HG03575 (cell line): ENCODE data around the gene IFITM5.

Experiments
- ATAC-seq: cut with Tn5 transposase; IDR thresholded peaks from one replicate; pipeline ENCODE4 v1.9.1; 2021; ENCODE audit not compliant: unreplicated experiment, insufficient number of reproducible peaks, low FRiP score; ENCODE audit errors: extremely low read depth

The IFITM5 gene

DNA sequence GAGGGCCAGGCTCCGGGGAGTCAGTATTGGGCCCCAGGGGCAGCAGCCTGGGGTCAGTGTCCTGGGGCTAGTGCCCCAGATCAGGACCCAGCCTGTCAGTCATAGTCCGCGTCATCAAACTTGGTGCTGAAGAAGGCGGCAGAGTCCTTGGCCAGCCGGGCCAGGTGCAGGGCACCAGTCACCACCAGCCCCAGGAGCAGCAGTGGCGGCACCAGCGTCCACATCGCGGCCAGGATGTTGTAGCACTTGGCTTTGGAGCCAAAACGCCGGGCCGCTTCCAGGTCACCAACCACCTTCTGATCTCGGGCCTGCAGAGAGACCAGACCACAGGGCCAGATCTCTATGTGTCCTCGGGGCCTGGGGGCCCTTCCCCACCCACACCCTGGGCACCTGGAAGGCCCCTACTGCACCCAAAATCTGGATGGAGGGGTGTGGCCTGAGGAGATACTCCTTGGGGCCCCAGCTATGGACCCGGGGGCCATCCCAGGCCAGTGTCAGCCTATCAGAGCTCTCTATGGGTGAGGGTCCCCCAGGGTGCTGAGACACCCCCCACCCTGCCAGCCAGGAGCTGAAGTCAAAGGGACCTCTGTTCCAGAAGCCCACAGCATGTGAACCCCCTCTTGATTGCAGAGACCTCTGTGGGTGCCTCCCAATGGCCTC lies 790 bp downstream of the IFITM5 start:
- ATAC-seq = no peak

DNA sequence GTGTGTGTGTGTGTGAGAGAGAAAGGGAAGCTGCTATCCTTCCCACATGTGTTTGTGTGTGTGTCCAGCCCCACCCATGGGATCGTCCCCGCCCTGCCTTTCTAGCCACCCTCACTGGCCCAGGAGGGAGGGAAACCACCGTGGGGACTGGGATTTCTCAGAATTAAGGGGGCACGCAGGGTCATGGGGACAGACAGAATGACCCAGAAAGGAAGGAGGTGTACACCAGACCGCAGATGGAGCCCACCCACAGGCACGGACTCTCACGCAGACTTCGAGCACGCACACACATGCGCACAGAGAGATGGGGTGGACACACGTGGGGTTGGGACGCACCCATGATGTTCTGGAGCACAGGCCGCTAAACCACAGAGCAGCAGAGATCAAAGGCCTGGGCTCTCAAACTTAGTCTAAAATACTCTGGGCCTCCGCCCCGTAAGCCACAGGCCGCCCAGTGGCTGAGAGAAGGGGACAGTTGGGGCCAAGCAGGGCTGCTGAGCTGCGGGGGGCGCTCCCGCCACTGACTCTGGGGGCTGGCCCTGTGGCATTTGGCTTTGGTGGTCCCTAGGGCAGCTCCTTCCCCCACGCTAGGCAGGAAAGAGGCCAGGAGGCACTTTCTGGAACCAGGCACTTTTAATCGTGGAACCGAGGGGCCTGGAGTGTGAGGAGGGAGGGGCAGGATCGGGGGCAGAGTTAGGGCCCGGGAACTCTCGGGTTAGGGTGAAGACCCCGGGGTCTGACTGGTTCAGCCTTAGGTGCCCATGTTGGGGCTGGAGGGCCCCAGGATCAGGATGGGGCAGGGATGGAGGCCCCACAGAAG lies 1.5 kb downstream of the IFITM5 start:
- no peak for ATAC-seq

DNA sequence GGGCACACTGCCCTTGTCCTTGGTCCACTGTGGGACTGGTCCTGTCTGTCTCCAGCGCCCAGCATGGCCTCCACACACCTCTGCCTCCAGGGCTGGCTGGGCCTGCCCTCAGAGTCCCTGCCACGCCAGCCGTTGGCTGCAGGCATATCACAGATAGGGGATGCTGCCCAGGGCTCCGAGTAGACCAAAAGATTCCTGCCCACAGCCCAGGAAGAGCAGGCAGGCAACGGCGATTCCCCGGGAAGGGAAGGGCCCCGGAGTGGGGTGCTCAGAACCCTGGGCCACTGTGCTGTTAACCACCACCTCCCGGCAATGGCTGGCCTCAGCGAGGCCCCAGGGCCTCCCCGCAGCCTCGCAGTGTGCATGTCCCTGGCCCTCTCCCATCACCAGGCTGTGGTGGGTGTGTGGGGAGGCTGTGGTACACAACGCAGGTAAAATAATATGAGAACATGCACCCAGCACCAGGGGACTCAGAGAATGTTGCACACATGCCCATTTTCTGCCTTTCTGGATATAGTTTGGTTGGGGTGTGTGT lies 2.2 kb downstream of the IFITM5 start:
- no peak for ATAC-seq

DNA sequence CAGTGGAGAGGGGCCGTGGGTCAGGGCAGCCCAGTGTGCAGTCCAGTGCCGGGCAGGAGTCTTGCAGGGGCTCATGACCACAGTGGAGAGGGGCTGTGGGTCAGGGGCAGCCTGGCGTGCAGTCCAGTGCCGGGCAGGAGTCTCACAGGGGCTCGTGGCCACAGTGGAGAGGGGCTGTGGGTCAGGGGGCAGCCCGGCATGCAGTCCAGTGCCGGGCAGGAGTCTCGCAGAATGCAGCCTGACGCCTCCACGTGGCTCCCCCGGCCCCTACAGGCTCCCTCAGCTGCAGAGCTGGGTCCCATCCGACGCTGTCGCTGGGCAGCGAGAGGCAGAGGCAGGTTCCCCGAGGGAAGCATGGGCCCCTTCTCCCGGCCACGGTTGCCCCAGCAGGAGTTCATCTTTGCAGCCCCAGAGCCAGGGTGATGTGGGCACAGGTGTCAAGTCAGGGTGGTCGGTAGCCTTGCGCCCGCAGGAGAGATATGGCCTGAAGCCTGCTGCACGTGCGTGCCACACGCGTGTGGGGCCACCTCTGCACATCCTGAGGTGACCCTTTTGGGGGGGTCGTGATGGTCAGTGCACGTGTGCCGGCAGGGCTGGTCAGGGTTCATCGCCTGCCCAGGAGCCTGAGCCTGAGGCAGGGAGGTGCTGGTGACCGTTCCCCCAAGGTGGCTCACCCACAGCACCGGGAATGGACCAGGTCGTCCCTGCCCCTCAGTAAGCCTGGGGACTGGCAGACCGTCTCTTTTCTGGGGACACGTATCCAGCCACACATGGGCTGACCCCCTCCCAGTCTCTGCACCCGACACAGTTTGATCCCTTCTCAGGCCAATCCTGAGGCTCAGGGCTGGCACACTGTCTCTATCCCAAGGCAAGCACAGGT lies 2.9 kb downstream of the IFITM5 start:
- no peak for ATAC-seq

DNA sequence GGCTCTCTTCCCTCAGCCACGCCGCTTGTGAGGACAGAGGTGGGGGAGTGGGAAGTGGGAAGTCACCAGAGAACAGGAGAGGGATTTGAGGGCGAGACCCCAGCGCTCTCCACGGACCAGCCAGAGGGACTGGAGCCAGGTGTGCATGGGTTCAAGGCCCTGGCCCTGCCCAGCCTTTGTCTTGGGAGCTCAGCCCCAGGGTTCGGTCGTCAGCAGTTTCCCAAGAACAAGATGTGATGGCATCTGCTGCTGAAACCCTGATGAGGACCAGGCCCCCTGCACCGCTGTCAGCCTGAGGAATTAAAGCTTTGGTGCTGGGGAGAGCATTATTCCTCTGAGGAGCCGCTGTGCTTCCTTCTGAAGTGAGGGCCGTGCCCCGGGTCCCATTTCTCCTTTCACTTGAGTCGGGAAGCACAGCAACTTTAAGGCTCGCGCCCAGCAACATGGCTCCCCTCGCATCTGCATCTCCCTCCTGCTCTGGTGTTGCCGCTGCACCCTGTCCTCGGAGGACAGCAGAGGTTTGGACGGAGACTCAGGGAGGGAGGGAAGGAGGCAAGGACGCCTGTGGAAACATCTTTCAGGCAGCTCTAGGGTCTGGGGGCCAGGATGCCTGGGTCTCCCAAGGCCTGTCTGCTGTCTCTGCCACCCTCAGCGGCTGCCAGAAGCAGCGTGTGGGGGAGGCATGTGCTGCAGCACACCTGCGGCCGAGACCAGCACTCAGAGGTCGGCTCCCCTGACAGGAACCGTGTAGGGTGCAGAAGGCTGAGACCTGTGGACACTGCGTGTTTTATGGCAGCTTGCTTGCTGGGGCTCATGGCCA lies 3.8 kb downstream of the IFITM5 start:
- ATAC-seq = no peak

DNA sequence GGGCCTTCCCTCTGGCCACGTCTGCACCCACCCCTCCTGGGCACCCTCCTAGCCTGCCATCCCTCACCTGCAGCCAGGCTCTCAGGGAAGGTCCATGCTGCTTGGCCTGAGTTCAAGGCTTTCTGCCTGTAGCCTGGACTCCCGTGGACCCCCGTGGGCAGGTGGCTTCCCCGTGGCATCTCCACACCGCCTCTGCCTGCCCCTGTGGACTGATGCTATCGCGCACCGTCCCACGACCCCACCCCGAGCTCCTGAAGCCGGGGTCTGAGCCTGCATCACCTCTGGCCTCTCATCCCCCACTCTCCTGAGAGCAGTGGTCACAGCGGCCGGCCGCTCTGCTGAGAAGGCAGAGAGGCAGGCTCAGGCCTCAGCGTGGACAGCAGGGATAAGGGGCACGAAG lies 4.5 kb downstream of the IFITM5 start:
- ATAC-seq = no peak

DNA sequence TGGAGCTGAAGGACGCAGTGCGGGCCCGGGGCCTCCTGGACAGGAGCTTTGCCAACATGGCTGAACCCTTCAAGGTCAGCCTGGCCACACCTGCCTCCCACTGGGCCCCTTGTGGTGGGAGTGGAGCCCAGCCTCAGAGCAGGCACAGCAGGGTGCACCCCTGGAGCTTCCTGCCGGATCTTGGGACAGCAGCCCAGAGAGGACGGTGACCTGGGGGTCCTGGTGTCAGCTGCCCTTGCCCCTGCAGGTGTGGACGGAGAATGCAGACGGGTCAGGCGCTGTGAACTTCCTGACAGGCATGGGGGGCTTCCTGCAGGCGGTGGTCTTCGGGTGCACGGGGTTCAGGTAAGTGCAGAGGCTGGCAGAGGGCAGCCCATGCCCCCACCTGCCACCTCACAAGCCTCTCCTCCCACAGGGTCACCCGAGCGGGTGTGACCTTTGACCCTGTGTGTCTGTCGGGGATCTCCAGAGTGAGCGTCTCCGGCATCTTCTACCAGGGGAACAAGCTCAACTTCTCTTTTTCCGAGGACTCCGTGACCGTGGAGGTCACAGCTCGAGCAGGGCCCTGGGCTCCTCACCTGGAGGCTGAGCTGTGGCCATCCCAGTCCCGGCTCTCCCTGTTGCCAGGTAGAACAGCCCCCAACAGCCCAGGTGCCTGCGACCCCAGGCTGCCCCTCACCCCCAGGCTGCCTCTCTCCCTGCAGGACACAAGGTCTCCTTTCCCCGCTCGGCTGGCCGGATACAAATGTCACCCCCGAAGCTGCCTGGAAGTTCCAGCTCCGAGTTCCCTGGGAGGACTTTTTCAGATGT lies 5.3 kb downstream of the IFITM5 start:
- ATAC-seq = no peak

DNA sequence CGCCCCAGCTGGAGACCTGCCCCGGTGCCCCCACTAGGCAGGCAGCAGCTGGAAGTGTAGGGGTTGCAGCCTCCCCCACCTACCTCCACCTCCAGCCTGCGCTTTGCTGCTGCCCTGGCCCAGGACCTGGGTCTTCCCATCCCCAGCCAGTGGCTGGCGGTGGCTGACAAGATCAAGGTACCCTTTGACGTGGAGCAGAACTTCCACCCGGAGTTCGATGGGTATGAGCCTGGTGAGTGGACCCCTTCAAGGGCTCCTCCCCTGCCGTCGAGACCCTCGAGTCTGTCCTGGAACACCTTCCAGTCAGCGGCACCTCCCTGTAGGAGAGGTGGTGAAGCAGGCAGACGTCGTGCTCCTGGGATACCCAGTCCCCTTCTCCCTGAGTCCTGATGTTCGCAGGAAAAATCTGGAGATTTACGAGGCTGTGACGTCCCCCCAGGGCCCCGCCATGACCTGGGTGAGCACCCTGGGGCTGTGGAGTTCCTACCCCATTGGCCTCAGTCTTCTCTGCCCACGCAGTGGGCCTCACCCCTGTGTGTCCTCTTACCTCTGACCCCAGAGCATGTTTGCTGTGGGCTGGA lies 6.0 kb downstream of the IFITM5 start:
- no peak for ATAC-seq

DNA sequence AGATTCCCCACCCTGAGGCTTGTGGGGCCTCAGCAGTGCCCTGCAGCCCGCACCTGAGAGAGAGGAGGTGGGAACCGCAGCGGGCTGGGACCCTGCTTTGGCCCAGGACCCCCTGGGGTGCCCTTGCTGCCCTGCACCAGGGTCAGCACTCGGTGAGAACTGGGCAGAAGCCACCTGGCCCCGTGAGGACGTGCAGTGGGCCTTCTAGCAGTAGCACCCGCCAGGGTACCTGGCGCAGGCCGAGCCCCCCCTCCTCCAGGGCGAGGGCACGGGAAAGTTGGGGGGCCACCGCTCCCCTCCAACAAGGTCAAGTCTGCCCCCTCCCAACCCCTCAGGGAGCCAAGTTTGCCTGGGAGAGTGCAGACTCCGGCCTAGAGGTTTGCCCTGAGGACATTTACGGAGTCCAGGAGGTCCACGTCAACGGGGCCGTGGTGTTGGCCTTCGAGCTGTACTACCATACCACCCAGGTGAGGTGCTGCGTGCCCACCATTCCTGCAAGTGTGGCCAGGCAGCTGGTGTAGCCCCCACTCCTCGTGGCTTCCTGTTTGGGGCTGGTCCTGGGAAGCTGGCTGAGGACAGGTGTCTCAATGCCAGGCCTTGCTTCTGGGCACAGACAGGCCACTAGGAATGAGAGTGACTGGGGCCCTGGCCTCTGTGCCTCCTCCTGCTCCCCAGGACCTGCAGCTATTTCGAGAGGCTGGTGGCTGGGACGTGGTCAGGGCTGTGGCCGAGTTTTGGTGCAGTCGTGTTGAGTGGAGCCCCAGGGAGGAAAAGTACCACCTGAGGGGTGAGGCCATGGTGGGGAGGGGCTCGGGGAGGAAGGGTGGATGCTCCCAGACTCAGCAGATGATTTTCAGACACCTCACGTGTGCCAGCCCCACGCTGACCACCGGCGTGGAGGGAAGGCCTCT lies 6.9 kb downstream of the IFITM5 start:
- ATAC-seq = no peak

DNA sequence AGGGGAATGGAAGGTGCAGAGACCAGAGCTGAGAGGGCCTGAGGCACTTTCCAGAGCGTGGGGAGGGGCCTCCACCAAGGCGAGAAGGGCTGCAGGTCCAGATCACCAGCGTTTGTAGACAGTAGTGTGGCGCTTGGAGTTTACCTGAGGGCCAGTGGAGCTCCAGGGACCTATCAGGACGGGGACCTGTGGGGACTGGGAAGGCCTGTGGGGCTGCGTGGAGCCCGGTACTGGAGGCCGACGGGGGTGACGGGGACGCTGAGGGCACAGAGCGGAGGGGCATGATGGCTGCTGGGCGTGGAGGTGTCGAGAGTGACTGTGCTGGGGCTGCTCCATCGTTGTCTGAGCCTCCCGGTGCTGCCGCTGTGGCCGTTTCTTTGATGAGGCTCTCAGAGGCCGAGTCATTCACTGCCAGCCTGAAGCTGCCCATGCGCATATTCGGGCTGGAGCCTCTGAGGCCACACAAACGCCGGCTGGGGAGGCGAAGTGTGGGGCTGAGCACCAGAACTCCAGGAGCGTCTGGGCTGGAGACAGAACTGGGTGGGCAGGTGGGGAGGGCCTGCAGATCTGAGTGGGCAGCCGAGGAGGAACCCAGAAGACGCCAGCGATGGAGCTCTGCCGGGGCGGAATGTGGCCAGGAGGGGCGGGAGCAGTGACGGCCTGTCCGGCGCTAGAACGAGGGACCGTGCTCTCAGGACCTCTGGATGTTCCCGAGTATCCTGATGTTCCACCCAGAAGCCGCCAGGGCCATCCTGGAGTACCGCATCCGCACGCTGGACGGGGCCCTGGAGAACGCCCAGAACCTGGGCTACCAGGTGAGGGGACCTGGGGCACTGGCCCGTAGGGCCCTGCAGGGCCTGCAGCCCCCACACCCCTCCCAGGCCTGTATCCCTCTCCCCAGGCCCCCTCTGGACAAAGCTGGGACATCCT lies 7.8 kb downstream of the IFITM5 start:
- ATAC-seq = no peak

DNA sequence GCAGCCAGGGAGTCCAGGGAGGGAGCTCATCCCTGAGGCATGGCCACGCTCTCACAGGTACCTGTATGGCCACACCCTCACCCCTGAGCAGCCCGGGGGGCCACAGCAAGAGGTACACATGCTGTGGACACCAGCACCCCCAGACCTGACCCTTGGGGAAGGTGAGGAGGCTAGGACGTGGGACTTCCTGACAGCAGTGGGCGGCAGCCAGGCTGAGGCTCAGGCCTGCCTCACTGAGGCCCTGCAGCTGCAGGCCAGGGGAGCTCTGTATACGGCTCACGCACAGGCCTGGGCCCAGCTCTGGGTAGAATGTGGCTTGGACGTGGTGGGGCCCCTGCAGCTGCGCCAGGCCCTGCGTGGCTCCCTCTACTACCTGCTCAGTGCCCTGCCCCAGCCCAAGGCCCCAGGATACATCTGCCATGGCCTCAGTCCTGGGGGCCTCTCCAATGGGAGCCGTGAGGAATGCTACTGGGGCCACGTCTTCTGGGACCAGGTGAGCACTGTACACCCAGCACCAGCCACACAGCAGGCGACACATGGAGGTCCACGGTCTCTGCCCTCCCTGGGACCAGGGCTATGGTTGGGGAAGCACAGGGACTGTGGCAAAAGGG lies 8.6 kb downstream of the IFITM5 start:
- no peak for ATAC-seq

DNA sequence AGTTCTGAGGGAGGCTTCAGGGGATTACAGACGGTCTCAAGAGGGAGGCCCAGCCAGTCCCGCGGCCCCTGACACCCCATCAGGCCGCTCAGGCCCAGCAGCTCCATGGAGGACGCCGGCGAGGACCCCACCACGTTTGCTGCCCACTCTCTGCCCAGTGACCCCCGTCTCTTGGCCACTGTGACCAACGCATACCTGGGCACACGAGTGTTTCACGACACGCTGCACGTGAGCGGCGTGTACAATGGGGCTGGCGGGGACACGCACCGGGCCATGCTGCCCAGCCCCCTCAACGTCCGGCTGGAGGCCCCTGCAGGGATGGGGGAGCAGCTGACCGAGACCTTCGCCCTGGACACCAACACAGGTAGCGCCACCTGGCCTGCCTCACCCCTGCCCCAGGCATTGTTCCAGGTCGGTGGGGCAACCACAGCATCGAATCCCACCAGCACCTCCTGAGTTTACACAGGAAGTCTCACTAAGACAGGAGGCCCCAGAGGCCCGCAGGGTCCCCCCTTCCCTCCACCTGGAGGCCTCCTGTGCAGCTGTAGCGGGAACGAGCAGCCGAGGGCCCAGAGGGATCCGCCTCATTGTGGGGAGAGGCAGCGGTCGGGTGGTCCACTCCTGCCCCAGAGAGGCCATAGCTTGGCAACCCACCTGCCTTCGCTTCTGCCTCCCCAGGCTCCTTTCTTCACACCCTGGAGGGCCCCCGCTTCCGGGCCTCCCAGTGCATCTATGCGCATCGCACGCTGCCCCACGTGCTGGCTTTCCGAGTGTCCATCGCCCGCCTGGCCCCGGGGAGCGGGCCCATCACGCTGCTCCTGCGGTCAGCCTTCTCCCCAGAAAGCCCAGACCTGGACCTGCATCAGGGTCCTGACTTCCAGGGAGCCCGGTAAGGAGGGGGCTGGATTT lies 9.4 kb downstream of the IFITM5 start:
- ATAC-seq = no peak

DNA sequence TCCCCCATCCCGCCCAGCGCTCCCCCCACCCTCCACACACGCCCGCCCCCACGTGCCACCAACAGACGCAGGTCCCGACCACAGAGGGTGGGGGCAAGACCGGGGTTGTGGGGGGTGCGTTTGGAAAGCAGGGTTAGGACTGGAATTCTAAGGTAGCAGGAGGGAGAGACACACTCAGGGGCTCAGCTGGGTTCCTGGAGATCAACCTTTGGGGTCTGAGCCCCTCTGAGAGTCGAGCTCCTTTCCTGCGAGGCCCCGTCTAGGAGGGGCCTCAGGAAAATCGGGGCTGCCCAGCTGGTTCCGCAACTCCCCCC lies 10.0 kb downstream of the IFITM5 start:
- no peak for ATAC-seq
